Suppressor macrophage treated with lipopolysaccharide for 1 hour (primary cell): ENCODE results near the gene KIF3C.
"Not testable (repeated sequence)": the region's sequence is repeated elsewhere in the genome, so short reads cannot be mapped to it uniquely, and the experiment has no call there.

Experiments
- DNase-seq, 3 donors: peaks; one replicate each; pipeline ENCODE4 v3.0.0-alpha.2; 2020 to 2022

KIF3C gene

GRCh38 chr2:25915411-25915810 is 66.9 kb downstream of the KIF3C start:
- DNase-seq: not testable (repeated sequence)

- not testable (repeated sequence) for DNase-seq
These were observed 68.7 kb downstream of the KIF3C start for GRCh38 chr2:25913696-25913973.

GRCh38 chr2:25912851-25913695 is 69.2 kb downstream of the KIF3C start:
- no peak for DNase-seq

DNA sequence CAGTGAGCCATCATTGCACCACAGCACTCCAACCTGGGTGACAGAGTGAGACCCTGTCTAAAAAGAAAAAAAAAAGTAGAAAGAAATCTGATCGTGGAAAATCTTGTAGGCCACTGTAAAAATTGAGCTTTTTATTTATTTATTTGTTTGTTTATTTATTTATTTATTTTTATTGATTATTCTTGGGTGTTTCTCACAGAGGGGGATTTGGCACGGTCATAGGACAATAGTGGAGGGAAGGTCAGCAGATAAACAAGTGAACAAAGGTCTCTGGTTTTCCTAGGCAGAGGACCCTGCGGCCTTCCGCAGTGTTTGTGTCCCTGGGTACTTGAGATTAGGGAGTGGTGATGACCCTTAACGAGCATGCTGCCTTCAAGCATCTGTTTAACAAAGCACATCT is 72.7 kb downstream of the KIF3C start:
- not testable (repeated sequence) for DNase-seq

- DNase-seq: no peak
These were observed 77.2 kb downstream of the KIF3C start for GRCh38 chr2:25905126-25905525.

GRCh38 chr2:25903216-25903776 is 79.0 kb downstream of the KIF3C start:
- no peak for DNase-seq

DNA sequence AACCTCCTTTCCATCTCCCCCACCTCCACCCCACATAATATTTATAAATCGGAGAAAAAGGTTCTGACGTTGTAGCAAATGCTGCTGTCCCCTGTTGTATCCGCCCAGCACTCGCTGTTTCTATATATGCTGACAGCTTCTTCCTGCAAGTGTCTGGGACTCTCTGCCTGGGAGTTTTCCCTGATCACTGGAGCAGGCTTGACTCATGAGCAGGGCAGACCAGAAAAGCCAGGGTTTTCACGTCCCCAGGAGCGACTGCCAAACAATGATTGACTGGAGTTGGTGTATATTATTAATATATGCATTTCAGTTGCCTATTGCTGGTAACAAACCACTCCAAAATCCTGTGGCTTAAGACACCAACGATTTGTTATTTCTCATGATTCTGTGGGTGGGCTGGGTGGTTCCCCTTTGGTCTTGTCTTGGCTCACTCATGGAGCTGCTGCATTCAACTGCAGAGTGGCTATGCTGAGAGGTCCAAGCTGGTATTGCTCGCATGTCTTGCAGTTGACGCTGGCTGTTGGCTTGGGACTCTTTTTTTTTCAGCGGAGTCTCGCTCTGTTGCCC is 82.8 kb downstream of the KIF3C start:
- DNase-seq: peak; percentile 46 to 56 (median 54)

DNA sequence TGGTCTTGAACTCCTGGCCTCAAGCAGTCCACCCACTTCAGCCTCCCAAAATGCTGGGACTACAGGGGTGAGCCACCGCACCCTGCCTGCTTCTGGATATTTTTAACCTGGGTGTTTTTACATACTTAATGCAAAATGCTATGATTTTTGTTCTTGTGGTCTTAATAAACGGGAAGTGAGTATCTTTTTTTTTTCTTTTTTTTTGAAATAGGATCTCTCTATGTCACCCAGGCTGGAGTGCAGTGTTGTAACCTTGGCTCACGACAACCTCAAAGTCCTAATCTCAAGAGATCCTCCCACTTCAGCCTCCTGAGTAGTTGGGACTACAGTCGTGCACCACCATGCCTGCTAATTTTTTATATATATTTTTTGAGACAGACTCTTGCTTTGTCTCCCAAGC is 84.8 kb downstream of the KIF3C start:
- peak; percentile 38 to 75 (median 65) for DNase-seq

DNA sequence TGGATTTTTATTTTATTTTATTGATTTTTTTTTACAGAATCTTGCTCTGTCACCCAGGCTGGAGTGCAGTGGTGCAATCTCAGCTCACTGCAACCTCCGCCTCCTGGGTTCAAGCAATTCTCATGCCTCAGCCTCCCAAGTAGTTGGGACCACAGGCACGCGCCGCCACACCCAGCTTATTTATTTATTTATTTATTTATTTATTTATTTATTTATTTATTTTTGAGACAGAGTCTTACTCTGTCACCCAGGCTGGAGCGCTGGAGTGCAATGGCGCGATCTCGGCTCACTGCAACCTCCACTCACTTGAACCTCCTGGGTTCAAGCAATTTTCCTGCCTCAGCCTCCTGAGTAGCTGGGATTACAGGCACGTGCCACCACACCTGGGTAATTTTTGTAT is 86.0 kb downstream of the KIF3C start:
- not testable (repeated sequence) for DNase-seq

DNA sequence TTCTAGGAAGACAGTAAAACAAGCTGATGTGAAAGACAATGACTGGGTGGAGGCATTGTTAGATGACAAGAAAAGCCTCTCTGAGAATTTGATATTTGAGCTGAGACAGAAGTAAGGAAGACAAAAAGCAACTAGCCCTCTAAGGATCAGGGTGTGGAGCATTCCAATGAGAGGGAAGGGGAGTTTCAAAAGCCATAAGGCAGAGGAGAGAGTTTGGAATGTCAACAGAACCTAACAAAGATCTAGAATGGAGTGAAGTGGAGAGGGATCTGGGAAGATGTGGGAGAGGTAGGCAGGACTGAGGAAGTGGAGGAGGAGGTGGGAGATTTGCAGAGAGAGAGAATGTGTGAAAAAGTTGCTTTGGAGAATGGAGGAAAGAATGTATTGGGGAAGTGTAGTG is 86.7 kb downstream of the KIF3C start:
- no peak for DNase-seq

- DNase-seq: no peak
These were observed 87.3 kb downstream of the KIF3C start for GRCh38 chr2:25895018-25895417.

DNA sequence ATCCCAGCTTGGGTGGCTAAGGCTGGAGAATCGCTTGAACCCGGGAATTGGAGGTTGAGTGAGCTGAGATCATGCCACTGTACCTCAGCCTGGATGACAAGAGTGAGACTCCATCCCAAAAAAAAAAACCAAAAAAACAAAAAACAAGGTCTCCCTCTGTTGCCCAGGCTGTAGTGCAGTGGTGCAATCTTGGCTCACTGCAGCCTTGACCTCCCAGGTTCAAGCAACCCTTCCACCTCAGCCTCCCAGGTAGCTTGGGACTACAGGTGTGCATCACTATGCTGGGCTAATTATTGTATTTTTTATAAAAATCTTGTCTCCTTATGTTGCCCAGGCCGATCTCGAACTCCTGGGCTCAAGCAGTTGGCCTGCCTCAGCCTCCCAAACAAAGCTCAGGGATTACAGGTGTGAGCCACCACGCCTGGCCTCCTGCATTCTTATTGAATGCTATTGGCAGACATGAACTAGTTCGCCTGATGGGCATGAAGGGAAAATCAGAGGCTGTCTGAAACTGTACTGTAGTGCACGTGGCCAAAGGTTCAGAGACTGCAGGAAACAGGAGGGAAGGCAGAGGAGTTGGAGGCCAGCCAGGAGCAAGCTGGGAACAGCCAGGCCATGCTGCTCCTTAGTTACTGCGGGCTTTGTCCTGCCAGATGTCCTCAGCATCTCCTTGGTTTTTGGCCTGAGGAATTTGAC is 88.0 kb downstream of the KIF3C start:
- no peak for DNase-seq

GRCh38 chr2:25891672-25892071 is 90.6 kb downstream of the KIF3C start:
- DNase-seq: no peak

DNA sequence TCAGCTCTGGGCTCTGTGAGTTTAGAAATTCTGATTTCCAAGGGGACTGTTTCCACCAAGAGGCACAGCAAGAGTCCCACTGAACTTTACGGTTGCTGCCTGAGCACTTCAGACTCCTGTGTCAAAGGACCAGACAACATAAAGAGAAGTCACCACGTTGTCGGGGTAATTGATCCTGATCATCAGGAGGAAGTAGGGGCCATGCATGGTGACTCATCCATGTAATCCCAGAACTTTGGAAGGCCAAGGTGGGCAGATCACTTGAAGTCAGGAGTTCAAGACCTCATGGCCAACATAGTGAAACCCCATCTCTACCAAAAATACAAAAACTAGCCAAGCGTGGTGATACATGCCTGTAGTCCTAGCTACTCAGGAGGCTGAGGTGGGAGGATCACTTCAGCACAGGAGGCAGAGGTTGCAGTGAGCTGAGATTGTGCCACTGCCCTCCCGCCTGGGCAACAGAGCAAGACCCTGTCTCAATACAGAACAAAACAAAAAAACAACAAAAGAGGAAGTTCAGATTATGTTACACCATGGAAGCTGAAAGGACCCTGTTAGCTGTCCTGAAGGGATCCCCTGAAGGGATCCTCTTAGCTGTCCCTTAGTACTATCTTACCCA is 94.6 kb downstream of the KIF3C start:
- DNase-seq: no peak

DNA sequence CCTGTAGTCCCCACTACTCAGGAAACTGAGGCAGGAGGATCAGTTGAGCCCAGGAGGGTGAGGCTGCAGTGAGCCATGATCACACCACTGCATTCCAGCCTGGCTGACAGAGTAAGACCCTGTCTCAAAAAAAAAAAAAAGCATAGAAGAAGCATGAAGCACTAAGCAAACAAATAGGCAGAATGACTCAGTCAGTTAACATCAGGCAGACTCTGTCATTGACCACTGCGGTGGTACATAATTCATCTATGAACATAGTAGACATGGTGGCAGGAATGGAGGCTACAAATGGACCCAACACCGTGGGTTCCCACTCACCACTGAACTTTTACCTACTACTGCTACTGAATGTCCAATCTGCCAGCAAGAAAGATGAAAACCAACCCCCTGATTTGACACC is 96.4 kb downstream of the KIF3C start:
- DNase-seq: no peak

- DNase-seq: no peak
These were observed 100.5 kb downstream of the KIF3C start for GRCh38 chr2:25881764-25882163.

DNA sequence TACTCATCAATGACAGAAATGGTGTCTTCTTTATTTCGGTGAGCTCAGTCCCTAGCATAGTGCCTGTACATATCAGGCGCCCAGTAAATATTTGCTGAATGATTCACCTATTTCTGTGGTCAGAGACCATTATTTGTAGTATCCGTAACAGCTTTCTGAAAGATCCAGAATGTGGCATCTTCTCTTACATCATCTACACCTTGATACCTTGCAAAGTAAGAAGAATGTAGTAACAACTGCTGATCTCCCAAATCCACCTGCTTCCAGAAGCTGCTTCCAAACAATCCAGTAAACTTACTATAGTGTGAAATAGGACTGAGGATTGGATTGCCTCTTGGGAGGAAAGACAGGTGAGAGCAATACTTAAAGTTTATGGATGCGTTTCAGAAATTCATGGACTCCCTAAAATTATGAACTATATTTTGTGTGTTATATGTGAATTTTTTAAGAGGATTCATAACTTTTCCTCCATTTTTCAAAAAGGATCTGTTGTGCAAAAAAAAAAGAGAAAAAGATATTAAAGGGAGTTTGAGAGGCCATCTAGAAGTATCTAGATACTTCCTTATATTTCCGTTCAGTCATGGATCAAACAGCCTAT is 103.1 kb downstream of the KIF3C start:
- DNase-seq: no peak

DNA sequence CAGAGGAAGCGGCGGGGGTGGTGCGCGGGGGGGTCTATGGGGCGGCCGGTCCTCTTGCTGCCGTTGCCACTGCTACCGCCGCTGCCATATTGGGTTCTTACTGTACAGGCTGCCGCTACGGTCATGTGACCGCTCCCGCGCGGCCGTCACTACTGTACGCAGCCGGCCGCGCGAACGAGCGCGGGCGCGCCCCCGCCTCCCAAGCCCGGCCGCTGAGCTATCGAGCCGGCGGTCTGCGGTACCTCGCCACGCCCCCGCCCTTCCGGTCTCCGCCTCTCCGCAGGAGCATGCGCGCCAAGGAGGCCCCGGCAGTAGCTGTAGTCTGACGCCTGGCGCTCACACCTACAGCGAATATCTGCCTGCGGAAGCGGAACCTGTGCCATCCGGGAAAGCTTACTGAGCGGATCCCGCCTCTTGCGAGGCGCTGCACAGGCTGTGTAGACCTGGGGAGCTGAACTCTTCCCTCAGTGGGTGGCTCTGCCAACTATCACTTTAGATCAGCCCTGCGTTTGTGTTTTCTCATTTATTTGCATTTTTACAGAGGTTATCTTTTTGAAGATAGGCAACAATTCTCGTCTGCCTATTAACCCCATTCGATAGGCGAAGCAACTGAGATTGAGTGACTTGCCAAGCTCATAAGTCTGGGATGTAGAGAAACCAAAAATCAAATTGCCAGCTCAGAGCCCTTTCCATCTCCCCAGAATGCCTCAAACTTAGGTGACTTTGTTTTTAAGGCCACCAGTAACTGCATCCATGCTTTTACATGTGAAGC is 103.8 kb downstream of the KIF3C start, which contains the start of gene ASXL2:
ASXL2 (minus strand) TSS at position 127 of the 772 bp plus-strand sequence. CDS start 265 bp downstream, outside the sequence.
- DNase-seq: peak; percentile 99 to 100 (median 99)

- peak; percentile 54 to 59 (median 55) for DNase-seq
These were observed 104.6 kb downstream of the KIF3C start for GRCh38 chr2:25877431-25878360.
